ENCODE results near the gene INKA2. TPM values are rescaled to one million over a fixed set of nuclear protein-coding genes. Genes with fewer than 3 reads are reported as not detected.
"Not testable (repeated sequence)": the region's sequence is repeated elsewhere in the genome, so short reads cannot be mapped to it uniquely, and the experiment has no call there.

Gene INKA2
- polyA plus RNA-seq, 10 donors = 23.4 to 54.9 (median 39.6) TPM

DNA sequence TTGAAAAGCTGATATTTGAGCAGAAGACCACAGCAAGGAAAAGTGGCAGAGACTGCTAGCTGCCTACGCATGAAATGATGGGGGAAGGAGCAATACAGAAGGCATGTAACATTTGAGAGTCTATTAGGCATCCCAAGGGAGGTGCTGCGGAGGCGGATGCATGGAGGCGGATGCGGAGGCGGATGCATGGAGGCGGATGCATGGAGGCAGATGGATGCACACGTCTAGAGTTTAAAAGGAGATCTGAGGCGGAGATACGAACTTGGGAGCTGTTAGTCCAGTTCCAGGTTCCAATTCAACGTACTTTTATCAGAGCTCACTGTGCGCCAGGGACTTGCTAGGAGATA, 15.8 kb upstream of the INKA2 start:
- peak in 2 of 3 donors; percentile 68 to 86 for DNase-seq

DNA sequence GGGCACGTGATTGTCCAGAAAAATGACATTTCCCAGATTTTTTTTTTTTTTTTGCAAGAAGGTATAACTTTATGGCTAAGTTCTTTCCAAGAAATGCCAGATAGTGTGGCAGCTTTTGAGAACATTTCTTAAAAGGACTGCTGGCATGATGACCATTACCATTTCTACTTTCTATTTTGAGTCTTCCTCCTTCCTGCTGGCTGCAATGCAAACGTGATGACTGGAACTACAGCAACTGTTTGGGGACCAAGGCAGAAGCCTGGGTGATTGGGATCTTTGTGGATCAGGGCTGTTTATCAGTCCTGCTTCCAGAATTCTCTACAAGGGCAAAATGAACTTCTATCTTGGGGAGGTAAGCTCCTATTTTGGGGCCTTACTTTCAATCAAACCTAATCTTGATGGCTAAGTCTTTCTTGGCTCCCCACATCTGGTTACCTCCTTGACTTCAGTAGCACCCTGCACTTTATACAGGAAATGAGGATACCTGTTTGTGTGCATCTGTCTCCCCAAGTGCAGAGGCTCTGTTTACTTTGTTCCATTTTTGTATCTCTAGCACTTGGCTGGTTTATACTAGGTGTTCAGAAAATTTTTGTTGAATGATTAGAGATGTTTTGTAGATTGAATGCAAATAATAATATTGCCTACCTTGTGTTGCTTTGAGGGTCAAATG, 12.8 kb upstream of the INKA2 start:
- no peak for DNase-seq

DNA sequence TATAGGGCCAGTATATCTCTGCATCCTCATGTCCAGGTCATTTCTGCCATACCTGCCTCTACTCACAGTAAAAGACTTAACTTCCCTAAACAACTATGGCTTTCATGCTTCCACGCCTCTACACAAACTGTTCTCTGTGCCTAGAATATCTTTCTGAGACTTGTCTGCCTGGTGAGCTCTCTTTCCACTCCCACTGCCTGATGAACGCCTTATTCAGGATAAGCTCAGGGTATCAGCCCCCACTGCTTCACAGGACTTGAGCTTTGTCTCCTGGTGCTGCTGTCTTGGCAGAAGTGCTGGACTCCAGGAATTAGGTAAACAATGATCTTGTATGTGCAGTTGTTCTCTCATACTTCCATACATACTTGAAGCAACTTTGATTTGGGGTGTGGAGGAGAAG, 11.7 kb upstream of the INKA2 start:
- no peak for DNase-seq

DNA sequence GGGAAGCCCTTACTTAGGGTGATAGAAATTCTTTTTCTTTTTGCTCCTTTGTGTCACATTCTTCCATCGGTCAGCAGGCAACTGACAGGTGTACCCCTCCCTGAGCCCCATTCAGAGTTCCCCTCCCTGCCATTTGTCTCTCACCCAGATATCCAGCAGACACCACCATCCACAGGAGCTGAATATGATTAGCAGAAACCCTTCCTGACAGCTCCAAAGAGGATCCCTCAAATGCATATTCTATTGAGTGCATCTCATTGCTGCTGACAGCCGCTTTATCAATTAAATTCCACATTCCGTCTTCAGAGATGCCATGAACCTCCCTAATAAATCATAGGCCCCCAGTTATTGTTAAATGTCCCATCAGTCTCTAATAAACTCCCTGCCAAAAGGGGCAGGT, 10.4 kb upstream of the INKA2 start:
- no peak for DNase-seq

DNA sequence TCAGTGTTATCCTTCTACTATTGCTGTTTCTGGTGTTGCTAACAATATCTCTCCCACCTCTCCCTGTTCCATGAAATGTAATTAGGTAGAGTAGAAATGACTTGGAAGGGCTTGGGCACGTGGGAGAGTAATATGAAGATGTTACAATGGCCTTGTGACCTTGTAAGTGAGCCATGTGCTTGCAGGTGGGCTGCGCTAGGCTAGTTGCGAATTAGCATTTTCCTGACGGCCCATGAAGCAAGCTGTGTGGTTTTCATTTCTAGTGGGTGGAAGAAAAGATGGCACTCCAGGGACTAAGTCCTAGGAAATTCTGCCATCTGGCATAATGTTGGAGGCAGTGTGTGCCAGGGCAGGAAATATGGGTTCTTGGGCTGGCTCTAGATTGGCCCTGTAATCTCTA, 8.8 kb upstream of the INKA2 start:
- DNase-seq = no peak

DNA sequence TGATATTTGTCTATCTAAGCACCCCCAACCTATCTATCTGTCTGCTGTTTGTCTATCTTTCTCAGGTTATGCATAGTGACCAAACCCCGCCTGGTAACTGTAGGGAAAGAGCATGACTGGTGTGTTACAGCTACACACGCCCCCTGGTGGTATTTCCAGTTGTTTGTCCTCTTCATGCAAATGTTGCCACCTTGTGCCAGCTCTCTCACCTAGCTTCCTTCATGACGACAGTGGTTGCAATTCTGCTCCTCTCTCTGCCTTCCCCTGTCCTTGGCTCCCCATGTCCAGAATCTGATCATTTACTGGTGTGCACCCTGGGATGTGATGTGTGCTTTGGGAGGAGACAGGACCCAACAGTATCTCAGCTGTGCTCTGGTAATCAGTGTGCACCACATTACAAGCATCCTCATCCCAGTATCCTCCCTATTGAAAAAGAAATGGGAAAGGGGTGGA, 8.1 kb upstream of the INKA2 start:
- peak in 2 of 3 donors; percentile 31 to 59 for DNase-seq

DNA sequence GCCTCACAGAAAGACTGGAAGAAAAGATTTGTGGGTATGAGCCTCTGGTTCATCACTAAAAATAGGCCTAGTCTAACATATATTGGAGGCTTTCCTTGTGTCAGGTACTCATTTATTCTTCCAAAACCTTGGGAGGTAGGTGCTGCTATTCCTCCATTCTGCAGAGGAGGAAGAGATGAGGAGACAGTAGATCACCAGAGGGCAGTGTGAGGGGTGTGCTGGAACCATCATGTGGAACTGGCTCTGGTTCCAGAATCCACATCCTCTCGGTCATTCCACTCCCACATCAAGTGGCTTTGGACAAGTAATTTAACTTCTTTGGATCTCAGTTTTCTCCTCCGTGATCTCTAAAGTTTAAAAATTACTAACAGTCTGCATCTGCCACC, 7.4 kb upstream of the INKA2 start:
- DNase-seq = no peak

DNA sequence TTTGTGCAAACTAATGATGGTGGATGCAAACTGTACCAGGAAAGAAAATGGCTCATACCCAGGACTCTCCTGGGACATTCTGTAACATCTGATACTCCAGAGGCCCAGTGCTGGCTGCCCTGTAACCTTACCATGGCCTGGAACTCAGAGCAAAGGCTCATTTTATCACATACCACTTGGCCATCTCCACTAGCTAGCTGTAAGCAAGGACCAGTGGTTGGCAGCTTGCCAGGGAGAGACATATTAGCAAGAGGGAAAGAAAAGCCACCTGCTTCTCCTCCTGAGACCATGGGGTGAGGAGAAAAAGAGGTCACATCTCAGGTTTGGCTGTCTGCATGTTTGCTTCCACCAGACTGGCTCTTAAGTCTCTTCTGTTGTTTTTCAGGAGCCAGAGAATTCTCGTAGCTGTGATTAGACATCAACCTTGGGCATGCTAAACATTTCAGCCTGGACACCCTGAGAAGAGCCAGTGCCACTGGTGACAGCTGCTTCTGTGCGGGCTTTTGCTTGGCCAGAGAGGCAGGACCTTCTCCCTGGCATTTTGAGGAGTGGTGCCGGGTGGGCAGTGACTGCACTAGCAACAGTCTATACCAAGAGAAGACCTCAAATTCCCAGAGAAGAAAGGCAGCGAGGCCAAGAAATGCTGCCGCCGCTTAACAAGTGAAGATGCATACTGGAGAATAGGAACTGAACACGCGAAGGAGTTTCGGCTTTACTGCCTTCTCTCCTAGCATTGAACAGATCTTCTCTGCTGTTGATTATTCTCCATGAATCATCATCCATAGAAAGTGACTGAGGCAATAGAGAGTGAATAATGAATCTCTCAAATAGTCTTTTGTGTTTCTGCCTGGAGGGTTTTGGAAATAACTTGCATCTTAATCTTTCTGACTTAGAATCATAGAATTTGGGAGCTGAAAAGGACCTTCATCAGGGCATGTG, 6.7 kb upstream of the INKA2 start:
- no peak for DNase-seq

DNA sequence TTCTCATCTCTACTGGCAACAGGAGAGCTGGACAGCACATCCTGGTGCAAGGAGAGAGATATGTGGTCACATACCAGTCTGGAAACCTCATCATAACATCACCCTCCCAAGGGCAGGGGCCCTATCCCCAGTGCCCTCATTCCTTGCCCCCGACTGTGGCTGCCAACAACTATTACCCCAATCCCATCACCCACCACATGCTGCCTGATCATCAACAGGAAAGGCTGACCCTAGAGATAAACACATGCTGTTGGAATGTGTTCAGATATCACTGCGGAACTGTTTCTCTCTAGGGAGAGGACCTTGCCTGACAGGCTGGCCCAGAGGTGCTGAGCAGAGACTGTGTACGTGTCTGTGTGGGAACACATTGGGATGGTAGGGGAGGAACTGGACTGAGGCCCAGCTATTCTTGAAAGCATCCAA, 4.5 kb upstream of the INKA2 start:
- no peak for DNase-seq

DNA sequence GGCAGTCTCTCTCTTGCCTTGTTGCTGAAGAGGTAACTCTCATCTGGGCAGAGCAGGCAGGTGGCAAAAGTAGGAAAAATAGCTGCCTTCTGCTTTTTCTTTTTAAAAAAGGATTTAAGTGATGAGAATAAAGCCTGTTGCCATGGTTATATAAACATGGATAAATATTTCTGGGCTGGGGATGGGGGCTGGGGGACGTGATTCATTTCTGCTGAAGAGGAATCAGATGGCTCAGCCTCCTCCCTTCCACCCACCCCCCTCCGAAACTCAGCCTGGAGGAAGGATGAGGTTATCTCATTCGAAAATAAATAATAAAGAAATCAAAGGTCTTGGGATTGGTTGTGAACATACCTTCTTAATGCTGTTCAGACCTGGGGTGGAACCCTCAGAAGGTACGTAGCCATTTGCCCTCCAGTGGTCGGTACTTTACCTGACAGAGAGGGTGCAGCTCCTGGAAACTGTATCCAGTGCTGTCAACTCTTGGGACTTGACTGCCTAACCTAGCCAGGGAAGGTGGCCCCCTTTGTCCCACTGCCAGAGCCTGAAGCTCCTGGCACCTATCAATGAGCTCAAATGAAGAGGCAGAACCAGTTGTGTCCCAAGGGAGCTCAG, 3.8 kb upstream of the INKA2 start:
- peak in 1 of 3 donors; percentile 40 for DNase-seq

DNA sequence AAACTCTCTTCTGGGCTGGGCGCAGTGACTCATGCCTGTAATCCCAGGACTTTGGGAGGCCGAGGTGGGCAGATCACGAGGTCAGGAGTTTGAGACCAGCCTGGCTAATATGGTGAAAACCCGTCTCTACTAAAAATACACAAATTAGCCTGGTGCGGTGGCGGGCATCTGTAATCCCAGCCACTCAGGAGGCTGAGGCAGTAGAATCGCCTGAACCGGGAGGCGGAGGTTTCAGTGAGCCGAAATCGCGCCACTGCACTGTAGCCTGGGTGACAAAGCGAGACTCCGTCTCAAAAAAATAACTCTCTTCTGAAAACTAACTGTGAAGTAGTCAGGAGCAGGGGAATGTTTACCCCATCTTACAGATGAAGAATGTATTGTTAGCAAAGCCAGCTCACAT, 3.1 kb upstream of the INKA2 start:
- not testable (repeated sequence) for DNase-seq

DNA sequence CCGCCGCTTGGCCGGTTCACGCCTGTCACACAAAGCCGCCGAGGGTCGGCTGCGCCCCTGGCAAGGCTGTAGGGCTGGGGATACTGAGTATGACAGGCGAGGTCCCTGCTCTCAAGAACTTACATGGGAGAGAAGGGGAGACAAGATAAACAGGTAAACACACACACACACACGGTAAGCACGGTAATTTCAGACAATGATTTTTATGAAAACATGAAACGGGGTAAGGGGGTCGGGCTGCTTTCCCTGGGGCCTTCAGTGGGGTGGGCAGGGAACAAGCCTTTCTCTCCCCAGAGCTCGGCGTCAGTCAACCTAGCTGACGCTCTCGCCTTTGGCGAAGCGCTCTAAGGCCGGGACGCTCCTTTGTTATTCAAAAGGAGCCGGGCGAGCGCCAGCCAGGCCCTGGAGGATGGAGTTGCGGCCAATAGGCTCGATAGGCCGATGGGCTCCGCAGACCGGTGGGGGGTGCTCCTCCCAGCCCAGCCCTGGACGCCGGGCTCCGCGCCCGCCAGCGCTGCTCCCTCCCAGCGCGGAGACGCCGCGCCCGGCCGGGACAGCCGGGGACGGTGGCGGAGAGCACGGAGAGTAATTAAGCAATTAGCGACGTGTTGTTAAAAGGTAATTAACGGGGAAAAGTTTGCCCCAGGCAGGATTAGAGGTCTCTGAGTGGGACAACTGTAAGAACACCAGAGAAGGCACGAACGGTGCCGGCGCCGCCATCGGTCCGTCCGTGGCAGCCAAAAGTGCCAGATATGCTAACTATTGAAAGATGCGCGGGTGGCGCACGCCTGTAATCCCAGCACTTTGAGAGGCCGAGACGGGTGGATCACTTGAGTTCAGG, 950 bp upstream of the INKA2 start:
- DNase-seq = peak in 2 of 3 donors; percentile 48 to 83

DNA sequence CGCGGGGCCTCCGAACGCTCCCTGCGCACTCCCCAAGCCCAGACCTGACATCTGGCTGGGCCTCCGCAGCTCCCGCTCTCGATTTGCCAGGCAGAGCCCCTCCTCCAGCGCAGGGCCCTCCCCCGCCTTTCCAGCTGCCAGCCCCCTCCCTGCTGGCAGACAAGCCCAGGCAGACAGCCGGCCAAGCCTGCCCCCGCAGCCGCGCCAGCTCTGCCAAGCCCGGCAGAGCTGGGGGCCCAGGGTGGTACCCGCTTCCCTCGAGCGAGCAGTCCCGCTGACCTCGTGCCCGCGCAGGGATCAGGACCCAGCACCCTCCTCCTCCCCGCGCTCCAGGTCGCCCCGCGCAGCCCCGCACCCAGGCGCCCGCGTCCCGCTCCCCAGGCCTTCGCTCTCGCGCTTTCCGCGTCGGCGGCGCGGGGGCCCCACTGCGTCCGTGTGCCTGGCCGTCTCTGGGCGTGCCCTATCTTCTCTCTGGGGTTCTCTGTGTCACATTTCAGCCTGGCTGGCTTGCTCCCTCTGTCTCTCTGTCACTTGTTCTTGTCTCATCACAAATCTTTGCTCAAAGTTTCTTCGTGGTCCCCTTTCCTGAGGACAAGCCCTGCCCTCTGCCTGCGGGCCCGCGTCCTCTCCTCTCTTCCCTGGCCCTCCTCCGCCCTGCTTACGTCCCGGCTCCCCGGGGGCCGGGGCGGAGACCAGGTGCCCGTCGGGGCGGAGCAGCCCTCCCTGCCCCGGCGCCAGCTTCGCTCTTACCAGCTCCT, 580 bp downstream of the INKA2 start:
- DNase-seq = peak in 2 of 3 donors; percentile 80 to 89

DNA sequence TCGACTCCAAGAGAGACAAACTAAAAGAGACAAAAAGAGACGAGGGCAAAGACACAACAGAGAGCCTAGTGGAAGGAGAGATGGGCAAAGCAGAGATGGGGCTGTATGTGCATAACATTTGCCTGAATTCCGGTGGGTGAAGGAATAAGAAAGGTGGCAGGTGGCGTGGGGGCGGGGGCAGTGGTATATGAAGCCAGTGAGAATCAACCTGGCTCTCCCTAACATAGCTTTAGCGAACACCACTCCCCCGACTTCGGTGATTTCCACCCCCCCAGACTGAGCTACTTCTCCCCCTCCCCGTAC, 1.1 kb downstream of the INKA2 start:
- DNase-seq = no peak

DNA sequence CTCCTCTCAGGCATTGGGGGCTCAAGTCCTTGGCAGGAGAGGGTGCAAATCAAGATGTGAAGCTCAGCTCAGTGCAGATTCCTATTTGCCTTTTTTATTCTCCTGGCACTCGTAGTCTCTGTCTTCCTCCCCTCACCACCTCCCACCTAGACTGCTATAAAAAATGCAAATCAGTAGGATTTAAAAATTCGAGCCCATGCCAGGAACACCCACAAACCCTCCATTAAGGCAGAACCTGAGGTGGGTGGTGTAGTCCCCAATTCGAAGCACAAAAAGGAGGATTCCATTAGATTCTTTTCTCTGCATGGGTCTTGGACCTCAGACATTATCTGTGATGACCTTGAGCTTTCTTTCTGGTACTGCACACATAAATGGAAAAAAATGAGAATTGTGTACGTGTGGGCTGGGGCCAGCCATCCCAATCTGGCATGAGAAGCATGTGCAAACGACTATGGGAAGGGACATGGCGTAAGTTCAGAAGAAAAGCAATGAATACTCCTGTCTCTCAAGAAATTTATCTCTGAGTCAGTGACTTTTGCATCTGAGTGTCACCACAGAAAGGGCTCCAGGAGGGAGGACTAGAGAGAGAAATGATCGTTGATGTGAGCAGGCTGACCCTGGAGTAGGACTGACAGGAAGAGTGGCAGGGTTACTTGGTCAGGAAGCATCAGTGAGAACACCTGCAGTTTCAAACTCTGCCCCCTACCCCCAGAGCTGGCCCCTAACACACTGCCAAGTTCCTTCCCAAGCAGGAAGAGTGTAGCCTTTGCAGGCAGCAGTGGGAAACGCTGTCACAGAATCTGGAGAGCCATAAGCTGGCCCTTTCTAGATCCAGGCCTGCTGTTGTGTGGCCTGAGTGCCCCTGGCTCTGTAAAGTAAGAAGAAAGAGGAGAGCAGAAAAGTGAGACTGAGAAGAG, 1.7 kb downstream of the INKA2 start:
- DNase-seq = peak in 1 of 3 donors; percentile 39

DNA sequence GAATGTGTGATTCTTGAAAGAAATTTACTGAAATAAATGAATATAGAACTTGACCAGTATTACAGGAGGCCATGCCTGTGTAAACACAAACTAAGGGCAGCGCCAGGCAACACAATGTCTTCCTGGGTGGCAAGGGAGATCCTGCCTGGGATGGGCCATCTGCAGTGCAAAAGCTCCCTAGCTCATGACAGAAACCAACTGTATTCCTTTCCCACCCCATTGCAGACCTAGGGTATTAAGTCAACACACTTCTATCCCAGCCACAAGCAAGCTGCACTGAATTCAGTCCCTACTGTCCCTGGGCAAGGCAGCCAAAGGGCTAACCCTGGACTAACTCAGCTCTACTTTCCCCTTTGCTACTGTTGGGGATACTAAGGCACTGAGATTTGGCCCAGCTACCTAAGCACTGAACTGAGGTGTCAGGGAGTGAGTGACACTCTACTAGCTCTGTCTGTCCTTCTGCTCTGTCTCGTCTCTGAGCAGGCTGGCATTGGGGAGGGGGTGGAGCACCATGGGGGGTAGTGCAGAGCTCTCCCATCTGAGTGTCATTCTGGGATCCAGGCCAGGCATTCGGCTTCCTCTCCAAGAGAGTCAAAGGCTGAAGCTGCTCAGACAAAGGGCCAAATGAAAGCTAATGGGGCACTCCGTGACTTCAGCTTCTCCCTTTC, 2.5 kb downstream of the INKA2 start:
- peak in 2 of 3 donors; percentile 55 to 65 for DNase-seq

DNA sequence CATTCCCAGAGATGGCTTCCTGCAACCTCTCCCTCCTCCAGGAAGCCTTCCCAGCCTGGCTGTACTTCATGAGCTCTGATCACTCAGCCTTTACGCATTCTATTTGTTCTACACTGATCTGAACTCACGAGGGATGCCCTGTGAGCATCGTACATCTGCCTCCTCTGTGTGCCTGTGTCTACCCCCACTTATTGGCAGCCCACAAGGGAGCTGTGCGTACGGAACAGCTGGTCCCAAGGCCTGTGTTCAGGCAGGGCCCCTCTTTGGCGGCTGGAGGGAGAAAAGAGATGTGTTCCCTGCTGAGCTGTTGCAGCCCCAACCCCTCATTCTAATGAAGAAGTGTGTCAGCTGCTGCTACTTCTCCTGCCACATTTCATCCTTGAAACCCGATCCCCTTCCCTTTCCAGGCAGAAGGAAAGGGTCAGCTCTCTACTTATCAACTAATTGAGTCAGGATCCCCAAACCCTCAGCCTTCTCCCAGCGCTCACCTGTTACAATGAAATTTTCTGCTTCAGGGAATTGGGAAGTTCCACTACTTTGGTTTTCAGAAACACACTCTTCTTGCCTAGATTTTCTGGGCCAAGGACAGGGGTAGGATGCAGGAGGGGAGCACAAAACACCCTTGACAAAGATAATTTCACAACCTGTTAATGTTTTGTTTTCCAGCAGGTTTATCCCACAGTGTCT, 3.2 kb downstream of the INKA2 start:
- peak in 2 of 3 donors; percentile 45 to 62 for DNase-seq

DNA sequence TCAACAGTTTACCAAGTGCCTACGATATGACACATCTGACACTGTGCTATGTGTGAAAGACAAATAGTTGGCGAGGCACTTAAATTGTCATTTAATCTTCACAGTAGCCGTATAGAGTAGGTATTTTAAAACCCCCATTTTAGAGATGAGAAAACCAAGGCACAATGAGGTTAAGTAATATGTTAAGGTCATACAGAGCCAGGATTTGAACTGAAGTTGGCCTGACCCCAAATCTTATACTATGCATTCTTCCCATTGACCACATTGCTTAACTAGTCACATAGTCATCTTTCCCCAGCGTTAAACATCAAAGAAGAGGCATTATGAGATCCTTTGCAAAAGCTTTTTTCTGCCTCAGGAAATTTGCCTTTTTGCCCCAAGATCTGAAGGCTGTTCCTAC, 3.9 kb downstream of the INKA2 start:
- DNase-seq = no peak

DNA sequence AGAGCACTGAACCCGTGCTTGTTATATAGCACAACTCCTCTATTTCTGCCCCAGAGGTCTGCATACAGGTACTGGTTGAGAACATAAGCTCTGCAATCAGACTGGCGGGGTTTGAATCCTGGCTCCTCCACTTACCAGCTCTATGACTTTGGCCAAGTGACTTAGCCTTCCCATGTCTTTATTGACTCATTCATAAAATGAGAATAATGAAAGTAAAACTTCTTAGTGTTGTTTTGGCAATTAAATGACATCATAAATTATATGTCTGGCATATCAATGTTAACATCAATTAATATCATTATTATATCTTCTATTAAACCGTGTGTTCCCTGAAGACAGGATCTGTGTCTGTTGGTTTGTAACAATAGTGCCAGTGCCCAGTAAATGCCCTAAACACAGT, 4.3 kb downstream of the INKA2 start:
- DNase-seq = no peak
